ENCODE data around the gene TBC1D16. TPM values are rescaled to one million over a fixed set of nuclear protein-coding genes. Genes with fewer than 3 reads are reported as not detected.

Gene TBC1D16
- polyA plus RNA-seq, 3 donors, result 12.2 to 42.0 (median 37.9) TPM

DNA sequence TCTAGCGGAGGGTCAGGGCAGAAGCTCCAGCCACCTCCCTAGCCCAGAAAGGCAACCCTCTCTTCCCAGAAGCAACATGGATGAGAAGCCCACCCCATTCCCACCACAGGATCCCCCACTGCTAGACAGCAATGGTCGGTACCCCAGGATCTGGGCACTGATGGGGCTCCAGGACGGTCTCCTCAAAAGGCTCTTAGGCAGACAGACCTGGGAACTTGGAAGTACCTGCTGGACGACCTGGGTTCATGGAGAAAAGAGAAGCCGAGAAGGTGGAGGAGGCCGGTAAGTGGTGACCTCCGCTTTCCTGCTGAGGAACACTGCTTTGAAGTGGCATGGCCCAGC, 96.6 kb downstream of the TBC1D16 start:
- H3K27ac ChIP-seq (ENCODE audit: low read depth, low read length), result no peak overlapping the region
- WGBS, 3 donors, result 92 to 99% (median 95%) methylated on average over 7 of the region's 7 CpGs

DNA sequence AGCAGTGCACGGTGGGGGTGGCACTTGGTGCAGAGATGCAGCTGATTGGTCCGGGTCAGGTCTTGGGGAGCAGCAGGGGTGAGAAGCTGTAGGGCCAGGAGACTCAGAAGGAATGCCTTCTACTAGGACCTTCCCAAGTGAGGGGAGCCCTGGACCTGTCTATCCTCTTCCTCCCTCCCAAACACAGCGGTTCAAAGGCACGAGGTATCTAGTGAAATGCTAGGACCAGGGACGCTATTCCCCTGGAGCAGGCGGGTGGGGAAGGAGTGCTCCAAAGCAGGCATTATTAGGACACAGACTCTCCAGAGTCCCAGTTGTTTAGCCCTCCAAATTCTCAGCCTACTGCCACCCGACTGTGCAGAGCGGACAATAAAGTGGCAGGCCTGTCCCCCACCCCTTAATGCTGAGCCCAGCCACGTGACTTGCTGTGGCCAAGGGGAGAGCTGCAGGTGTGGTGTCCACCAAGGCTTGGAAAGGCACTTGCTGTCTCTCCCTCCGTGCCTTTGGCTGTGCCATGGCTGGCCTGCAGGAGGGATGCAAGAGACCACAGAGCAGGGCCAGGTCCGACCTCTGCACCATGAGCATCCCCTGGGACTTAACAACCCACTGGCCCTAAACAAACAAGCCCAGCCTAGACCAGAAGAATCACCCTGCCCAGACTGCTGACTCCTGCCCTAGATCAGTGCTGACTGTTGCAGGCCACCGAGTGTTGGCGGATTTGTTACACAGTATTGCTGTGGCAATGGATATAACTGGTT, 97.2 kb downstream of the TBC1D16 start:
- no peak overlapping the region for H3K27ac ChIP-seq (ENCODE audit: low read depth, low read length)
- 82 to 86% (median 86%) methylated on average over 13 of the region's 13 CpGs for WGBS, 3 donors

DNA sequence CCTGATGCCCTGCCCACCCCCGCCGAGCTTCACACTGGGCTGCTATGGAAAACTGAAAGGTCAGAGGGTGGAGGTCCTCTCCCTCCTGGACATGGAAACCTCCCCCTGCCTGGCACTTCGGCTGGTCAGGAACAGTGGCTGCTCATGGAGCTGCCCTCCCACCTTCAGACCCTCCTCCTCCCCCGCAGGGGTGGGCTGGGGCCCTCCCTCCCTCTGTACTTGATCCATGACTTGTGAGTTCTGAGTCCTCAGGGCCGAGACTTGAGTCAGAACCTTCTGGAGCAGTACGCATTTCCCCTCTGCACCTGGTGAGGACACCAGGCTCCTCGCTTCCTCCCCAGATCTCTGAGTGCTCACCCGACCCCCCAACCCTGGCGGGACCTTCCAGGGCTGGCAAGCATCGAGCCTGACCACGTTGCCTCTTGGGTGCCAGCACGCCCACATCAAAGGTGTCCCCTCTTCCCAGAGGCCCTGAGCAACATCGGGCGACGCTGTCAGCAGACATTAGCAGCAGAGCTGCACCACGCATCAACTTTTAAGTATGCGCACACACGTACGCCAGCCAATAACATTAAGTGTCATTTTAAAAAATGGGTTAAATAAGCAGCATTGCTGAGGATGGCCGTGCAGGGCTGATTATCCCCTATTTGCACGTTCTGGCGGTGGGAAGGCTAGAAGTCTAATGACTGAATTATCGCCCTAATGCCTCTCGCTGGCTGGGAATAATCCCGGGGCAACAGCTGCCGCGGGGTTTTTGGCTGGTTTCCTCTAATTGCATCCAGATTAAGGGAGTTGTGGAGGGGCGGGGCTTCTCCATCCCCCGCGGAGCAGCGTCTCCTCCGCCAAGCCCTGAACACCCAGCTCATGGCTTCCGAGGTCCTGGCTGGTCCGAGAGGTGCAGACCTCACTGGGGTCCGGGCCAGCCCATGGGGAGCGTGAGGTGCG, 98.0 kb downstream of the TBC1D16 start:
- 39 to 60% (median 59%) methylated on average over 37 of the region's 37 CpGs for WGBS, 3 donors
- H3K27ac ChIP-seq (ENCODE audit: low read depth, low read length), result no peak overlapping the region

DNA sequence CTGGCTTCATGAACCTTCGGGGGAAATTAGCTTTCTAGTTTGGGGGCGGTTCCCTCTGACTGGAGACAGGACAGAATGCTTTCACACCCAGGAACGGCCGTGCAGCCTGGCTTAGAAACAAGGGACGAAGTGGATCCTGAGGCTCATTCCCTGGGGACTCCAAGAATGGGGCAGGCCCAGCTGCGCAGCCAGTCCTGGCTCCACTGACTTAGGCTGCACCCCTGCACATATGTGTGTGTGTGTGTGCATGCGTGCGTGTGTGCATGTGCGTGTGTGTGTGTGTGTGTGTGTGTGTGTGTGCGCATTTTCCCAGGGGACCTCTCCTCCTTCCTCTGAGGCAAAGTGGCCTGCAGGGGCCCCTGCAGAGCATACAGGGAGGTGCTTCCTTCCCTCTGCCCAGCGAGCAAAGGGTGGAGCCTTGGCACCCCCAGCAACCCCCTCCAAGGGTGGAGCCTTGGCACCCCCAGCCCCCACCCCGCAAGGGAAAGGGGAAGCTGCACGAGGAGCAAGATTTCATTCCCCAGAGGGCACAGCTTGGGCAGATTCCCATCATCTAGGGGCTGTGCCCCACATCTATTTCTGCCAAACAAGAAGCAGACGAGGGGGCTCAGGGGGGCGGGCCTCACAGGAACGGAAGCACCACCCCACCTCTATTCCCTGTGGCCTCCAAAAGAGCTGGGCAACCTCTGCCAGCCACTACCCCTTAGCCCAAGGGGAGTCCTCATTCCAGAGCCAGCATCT, 98.9 kb downstream of the TBC1D16 start:
- no peak overlapping the region for H3K27ac ChIP-seq (ENCODE audit: low read depth, low read length)
- 34 to 74% (median 37%) methylated on average over 14 to 16 of the region's 16 CpGs for WGBS, 3 donors

DNA sequence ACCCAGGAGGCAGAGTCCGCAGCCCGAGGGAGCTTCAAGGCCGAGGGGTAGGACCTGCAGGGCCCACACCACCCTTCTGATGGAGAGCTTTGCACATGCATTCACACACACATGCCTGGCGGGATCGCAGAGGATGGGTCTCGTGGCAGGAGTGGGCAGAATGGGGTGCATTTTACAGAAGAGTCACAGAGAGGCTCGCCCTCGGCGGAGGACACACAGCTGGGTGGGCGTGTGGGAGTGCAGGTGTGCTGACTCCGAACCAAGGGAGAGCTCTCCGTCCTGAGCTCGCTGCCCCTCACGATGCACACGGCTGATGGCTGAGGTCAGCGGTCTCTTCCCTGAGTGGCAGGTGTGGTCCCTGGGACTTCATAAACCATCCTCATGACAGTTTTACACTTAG, 99.6 kb downstream of the TBC1D16 start:
- 87 to 92% (median 91%) methylated on average over 16 of the region's 16 CpGs for WGBS, 3 donors
- no peak overlapping the region for H3K27ac ChIP-seq (ENCODE audit: low read depth, low read length)

DNA sequence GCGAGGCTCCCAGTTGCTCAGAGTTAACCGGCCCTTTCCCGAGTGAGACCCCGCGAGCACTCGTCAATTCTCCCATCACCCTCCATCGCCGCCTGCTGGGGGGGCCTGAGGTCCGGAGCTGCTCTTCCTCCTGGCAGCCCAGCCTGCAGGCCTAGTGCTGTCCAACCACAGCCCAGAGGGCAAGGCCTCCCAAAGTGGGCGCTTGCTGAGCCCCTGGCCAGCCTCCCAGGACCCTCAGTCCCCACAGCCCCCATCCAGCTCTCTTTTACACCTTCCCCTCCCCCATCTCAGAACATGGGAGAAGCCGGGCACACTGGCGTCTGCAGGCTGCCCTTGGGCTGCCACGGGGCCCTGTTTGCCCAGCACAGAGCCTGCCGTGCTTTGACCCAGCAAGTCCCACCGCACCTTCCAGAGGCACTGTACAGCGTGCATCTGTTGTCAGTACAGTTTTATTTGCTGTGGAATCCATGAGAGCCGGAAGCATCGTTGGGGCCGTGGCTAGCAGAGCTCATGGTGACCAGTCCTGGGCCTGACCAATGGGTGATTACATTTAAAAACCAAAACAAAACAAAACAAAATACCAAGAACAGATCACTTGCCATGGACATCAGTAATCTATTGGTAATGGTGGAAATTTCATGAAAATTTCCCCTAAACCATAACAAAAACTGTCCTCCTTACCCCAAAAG, 100.3 kb downstream of the TBC1D16 start:
- WGBS, 3 donors, result 84 to 92% (median 91%) methylated on average over 19 of the region's 19 CpGs
- H3K27ac ChIP-seq (ENCODE audit: low read depth, low read length), result no peak overlapping the region

DNA sequence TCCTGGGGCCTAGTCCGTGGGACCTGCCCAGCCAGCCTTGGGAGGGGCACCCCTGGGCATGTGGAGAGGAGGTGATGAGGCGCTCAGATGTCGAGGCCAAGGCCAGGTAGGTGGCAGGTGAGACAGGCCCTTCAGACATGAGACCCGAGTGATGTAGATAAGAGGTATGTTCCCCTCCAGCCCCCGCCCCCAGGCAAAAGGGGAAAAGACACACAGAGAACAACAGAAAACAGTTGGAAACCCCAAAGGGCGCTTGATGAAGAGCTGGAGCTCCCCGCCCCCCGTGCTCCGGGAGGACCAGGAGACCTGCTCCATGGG, 101.1 kb downstream of the TBC1D16 start:
- 78 to 88% (median 82%) methylated on average over 9 of the region's 9 CpGs for WGBS, 3 donors
- H3K27ac ChIP-seq (ENCODE audit: low read depth, low read length), result no peak overlapping the region

DNA sequence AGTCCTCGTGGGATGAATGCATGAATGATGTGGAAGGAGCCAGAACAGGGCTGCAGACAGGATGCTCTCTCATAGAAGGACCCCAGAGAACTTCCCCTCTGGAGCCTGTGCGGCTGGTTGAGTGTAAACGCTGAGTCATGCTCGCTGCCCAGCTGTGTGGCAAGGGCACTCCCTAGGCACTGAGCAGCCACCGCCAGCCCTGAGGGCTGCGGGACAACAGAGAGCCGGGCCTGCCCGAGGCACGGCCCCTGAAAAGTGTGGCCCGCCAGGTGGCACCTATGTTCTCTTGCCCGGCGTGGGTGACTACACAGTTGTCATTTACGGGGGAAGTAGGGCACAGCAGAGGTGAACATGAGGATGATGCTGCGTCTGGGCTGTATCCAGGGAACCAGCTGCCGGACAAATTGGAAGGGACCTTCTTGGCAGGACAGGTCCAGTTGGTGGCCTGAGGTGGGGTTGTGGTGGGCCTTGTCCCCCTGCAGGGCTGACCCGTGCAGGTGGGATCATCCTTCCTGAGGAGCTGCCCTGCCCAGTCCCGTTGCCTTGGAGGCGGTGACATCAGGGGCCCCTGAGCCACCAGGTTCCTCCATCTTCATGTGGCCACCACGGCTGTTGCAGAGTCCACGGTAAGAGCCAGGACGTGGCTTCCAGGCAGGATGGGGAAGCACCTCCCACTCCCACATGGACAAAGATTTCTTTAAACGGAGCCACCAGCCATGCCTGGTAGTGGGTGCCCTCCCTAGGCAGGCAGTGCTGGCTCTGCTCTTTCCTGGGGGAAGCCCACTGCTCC, 101.6 kb downstream of the TBC1D16 start:
- WGBS, 3 donors, result 41 to 74% (median 46%) methylated on average over 22 of the region's 22 CpGs
- no peak overlapping the region for H3K27ac ChIP-seq (ENCODE audit: low read depth, low read length)

DNA sequence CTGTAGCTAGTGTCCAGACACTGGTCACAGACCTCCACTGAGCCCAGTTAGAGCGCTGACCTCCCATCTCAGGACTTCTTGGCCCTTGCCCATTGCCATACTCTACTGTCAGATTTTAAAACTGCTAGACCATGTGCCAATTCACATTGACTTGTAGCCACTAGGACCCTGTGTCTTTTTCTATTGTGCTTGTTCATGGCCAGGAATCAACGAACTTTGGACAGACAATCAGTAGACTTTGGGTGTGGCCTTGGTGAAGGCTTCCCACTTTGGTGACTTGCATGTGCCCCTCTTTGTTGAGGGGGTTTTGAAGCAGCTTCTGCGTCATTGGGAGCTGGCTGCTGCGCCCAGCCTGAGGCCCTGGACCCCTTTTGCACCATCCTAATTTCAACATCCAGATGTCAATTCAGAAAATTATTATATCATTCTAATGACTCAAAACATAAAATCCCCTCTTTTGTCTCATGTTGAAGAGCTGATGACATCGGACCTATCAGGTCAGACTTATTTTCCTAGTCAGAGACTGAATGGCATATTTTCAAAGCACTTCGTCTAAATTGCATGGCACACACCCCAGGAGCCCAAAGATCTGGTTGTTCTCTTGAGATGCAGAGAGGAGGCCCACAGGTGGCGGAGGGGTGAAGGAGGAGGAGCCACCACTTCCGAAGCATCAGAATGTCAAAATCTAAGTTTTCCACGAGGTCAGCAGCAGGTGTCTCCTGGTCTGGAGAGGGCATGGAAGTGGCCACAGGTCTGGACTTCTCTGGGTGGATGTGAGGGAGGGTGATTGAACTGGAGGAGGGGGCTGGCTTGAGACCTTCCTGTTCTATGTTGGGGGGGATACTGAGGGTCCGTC, 103.0 kb downstream of the TBC1D16 start:
- WGBS, 3 donors, result 57 to 61% (median 57%) methylated on average over 10 of the region's 10 CpGs
- no peak overlapping the region for H3K27ac ChIP-seq (ENCODE audit: low read depth, low read length)

DNA sequence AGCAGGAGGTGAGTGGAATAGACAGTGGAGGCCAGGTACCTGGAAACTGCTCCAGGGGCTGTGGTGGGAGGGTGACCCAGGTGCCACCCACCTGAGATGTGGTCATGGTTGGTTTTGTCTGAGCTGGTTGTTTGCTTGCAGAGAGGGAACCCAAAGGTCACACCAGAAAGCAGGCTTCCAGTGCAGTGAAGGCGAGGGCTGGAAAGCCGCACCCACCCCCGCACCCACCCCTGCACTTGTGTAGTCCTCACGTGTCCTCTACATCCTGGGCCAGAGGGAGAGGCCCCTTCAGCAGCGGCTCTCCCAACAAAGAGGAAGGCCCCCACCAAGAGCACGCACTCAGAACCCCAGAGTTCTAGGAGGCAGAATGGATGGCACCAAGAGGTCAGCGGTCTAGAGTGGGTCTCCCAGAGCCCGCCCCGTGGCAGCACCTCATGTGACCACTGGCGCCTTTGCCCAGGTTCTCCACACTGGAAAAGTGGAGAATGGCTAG, 103.8 kb downstream of the TBC1D16 start:
- WGBS, 3 donors, result 76 to 86% (median 83%) methylated on average over 9 to 10 of the region's 10 CpGs
- H3K27ac ChIP-seq (ENCODE audit: low read depth, low read length), result no peak overlapping the region

DNA sequence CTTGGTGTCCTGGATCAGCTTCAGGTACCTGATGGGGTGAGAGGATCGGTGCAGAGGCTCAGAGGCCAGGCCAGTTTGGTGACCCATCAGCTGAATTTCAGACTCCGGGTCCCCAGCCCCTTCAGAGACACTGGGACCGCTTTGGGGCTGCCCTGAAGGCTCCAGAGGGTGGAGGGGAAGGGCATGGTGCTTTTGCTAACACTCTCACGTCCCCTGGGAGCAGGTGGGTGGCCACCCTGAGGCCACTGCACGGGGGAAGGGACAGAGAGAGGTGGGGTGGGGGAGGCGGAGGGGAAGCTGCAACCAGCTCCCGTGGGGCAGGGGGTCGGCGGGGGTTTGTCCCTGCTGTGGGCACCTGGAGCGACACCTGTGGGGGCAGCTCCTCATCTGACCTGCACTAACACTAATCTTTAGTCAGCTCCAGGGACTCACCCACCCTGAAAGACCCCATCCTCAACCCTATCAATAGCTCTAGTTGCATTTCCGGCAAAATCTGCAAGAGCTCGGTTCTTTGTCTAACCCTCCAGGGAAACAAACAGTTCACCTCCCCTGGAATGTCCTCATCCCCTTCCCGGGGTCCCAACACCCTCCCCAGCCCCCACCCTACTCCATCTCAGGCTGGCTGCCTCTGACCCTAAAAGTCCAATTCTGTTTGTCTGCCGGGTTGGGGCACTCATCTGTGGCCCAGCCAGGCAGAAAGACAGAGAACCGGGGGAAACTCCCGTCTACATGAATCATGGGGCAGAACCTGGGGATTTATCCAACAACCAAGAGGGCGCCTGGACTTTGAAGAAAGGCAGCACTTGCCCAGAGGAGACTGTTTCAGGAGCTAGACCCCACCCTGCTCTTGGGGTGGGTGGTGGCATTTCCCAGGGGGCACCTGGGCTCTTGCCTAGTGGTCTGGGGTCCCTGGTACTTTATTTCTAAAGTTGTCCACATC, 104.5 kb downstream of the TBC1D16 start:
- H3K27ac ChIP-seq (ENCODE audit: low read depth, low read length), result no peak overlapping the region
- 24 to 41% (median 24%) methylated on average over 16 to 17 of the region's 17 CpGs for WGBS, 3 donors

DNA sequence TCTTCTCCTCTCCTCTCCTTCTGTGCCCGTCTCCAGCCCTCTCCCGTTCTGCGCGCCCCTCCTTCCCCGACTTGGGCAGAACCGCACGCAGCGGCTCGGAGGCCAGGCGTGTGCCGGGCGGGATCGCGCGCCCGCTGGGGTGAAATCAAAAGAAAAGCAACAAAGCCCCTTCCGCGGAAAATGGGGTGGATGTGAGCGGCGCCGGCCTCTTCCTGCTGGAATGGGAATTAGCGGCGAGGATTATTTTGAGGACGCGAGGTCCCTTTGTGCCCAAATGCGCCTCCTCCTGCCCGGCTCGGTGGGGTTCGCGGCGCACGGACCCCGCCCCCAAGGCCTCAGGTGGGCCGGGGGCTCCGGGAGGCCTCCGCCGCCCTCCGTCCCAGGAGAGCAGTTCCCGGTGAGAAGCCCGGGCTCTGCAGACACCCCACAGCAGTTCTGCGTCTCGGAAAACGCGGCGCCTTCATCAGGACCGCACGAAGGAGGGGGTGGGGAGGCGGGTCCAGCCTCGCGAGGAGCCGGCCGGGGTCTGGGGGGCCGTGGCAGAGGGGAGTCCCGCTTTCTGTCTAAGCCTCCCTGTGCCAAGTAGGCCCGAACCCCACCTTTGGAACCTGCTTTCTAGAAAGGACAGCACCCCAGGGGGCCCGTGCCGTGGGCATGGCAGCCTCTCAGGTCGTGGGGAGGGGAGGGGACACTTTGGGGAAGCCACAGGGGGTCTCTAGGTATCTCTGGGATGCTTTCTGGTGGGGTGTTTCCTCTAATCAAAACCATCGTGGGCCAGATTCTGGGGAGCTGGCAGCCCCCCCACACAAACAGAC, 105.4 kb downstream of the TBC1D16 start:
- H3K27ac ChIP-seq (ENCODE audit: low read depth, low read length), result no peak overlapping the region
- WGBS, 3 donors, result 1 to 2% (median 2%) methylated on average over 41 to 58 of the region's 59 CpGs

DNA sequence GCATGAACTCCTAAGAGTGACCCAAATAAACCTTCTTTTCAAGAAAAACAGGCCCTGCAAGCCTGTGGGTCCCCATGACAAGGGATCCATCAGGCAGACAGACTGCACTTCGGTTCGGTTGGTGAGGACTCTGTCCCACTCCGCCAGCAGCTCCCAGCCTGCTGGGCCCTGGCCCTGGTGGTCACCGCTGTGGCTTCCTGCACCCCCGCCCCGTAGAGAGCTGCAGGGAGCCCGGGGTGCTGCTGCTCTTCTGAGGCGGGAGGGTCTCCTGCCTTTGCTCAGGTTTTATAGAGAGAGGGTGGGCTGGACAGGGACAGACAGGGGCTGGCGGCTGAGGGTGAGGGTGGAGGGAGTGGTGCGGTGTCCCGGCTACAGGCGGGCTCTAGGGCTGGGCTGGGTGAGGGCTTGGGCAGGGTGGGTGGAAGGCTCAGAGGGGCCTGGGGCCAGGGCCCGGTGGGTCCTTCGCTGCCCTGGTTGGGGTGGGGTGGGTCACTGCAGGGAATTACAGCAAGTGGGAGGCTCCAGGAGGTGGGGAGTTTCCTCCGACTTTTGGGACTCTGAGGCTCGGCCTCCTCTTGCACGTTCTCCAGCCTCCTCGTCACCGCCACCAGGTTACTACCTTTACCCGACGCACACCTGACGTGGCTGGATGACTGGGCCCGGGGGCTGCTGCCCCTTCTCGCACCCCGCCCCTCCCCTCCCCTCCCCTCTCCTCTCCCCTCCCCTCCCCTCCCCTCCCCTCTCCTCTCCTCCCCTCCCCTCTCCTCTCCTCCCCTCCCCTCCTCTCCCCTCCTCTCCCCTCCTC, 106.2 kb downstream of the TBC1D16 start:
- H3K27ac ChIP-seq (ENCODE audit: low read depth, low read length), result no peak overlapping the region
- WGBS, 3 donors, result 53 to 79% (median 76%) methylated on average over 20 to 25 of the region's 25 CpGs

DNA sequence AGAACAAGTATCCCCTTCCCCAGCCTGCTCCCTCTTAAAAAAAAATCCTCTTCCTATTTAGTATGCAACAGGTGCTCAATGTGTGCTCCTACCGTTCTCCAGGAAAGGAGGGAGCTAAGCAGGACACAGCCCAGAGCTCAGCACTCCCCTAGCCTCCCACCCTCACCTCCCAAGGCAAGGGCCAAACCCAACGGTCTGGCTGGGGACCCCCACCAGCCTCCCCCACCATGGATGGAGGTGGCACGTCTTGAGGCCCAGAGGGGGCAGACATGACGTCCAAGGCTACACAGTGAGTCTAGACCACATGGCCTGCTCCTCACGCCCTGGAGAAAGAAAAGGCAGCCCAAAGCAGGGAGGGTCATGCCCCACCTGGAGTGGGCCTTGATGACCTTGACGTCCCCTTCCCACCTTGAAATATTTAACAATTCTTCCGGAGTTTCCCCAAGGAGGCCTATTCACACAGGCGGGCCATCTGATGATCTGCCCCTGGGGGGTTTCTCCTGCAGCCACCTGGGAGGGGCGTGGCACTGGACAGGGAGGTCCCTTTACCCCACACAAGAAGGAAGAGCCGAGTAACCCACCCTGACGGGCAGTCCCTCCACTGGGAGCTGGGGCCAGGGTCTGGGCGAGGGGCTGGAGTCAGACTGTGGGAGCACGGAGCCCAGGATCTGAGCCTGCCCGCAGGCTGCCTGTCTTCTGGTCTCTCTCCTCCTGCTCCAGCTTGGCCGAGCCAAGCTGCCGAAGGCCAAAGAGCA, 107.0 kb downstream of the TBC1D16 start:
- H3K27ac ChIP-seq (ENCODE audit: low read depth, low read length), result no peak overlapping the region
- 74 to 86% (median 85%) methylated on average over 16 of the region's 16 CpGs for WGBS, 3 donors
